ENCODE results near the gene CENPT.
"Not testable (repeated sequence)": the region's sequence is repeated elsewhere in the genome, so short reads cannot be mapped to it uniquely, and the experiment has no call there.

Gene CENPT

GRCh38 chr16:67846063-67846319 lies 1.5 kb downstream of the CENPT start:
- DNase-seq, result no peak

GRCh38 chr16:67845291-67846062 lies 2.0 kb downstream of the CENPT start:
- DNase-seq, result no peak

DNA sequence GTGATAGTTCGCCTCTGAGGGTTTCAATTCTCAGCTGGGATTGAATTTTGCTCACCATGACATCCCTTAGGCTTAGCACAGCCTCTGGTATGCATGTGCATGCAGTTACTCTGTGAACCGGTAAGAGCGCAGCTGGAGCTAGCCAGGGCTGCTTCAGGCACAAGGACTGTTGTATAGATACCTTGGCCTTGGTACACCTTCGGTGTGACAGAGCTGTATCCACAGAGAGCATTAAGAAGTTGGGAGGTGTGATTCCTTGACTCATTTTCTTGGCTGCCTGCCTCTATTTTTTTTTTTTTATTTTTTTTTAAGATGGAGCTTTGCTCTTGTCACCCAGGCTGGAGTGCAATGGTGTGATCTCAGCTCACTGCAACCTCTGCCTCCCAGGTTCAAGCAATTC lies 3.0 kb downstream of the CENPT start:
- DNase-seq, result no peak

- no peak for DNase-seq
Measured at GRCh38 chr16:67843343-67843765, 4.1 kb downstream of the CENPT start.

GRCh38 chr16:67842509-67843342 lies 4.8 kb downstream of the CENPT start:
- no peak for DNase-seq

DNA sequence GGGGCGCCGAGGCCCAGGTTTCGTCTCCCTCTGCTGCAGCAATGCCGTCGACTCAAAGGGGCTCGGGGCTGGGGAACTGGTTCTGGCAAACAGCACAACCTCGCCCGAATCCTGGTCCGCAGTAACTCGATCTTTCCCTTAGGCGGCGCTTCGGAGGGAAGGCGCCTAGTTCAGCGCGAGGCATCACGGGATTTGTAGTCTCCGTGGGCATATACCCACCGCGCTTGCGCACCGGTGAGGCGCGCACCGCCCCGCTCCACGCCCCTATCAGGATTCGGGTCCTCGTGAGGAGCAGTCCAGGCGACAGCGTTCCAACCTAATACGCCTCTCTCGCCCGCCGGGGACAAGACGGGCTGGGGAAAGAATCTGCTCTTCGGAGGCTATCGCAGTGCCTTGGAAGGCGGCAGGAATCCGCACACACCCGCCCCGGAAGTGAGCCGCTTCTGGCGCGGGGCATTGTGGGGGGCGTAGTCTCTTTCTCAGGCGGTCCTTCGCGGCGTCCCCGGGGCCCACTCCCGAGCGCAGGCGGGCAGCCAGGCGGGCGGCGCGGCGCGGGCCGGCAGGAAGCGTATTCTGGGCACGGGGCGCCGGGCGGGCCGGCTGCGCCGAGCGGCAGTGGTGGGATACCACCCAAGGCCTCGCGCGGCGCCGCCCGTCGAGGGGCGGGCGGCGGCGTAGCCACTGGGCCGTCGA lies 5.5 kb downstream of the CENPT start, which contains the start of gene THAP11:
Gene THAP11, plus strand, starts transcription at position 505 of the 693 bp plus-strand sequence. CDS start 235 bp downstream, outside the sequence.
- peak; percentile 59 for DNase-seq

DNA sequence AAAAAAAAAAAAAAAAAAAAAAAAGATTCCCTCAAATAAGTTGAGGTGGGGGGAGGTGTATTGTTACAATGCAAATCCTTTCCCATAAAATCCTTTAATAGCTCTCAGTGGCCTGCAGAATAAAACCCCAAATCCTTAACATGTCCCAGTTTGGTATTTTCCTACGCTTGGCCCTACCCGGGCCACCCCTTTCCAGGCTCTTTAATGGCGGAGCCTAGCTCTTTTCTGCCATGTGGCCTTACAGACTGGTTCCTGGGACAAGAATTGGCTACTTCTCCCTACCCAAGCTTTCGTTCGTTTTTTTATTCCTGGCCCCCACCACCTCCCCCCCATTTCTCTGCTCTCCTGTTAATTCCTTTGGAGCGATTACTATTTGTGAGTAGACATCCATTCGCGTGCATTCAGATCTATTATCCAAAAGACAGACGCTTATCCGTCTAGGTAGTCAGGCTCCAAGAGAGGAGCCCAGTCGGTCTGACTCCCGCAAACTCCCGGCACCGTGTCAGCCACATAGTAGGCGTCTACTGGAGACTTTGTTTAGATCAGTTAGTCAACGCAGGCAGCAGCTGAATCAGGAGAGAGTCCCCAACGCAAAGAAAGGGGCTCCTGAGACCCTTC lies 6.2 kb downstream of the CENPT start:
- no peak for DNase-seq

GRCh38 chr16:67837811-67838210 lies 9.7 kb downstream of the CENPT start:
- DNase-seq, result no peak

DNA sequence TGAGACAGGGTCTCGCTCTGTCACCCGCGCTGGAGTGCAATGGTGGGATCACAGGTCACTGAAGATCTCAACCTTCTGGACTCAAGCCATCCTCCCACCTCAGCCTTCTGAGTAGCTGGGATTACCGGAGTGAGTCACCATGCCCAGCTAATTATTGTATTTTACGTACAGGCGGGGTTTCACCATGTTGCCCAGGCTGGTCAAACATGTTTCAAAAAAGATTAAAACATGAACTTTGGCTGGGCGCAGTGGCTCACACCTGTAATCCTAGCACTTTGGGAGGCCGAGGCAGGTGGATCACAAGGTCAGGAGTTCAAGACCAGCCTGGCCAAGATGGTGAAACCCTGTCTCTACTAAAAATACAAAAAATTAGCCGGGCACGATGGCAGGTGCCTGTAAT lies 10.3 kb downstream of the CENPT start:
- DNase-seq, result not testable (repeated sequence)

GRCh38 chr16:67834242-67834614 lies 13.3 kb downstream of the CENPT start:
- no peak for DNase-seq

DNA sequence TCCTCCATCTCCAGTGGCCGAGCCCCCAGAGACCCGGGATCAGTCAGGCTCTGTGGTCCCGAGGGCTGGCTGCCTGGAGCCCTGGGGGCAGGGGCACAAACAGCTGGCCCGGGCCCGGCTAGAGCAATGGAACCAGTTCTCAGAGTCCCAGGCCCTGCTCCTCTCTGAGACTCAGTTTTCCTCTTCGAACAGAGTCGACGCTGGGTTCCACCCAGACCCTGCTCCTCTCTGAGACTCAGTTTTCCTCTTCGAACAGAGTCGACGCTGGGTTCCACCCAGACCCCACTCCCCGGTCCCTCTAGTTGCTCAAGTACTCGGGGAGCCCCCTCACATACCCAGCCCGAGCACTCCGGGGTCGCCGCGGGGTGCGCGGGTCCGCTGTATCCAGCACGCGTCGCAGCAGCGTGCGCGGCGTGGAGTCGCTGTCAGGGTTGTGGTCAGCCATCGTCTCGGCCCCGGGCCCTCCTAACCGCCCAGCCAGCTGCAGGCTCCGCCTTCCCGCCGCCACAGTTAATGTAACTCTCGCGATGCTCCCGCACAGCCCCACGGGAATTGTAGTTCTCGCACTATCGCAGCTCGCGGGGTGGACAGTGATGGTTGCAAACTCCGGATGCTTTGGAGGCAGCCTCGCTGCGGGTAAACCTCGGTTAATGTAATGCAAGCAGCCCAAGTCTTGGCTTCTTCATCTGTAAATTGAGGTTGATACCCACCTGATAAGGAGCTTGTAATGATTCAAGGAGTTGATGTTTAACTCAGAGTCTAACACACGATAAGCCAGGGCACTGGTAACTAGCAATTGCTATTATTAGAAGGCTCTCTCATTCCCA lies 13.9 kb downstream of the CENPT start:
- peak; percentile 27 for DNase-seq

DNA sequence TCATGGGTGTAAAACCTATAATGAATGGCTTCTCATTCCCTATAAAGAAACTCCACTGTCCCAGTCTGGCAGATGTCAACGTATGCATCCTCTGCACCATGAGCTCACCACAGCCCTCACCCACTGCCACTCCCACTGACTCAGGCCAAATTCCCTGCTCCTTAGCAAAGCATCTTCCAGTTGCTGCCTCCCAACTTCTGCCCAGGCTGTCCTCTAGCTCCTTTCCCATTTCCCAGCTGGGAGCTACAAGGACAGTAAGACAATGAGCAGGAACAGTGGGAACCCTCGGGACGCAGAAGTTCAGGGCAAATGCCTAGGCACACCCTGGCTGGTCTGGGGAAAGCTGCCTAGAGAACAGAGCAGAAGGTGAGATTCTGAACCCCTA lies 14.5 kb downstream of the CENPT start:
- no peak for DNase-seq

- no peak for DNase-seq
Measured at GRCh38 chr16:67828651-67829050, 18.8 kb downstream of the CENPT start.

- no peak for DNase-seq
Measured at GRCh38 chr16:67825906-67826305, 21.6 kb downstream of the CENPT start.

GRCh38 chr16:67825119-67825518 lies 22.4 kb downstream of the CENPT start:
- DNase-seq, result no peak

DNA sequence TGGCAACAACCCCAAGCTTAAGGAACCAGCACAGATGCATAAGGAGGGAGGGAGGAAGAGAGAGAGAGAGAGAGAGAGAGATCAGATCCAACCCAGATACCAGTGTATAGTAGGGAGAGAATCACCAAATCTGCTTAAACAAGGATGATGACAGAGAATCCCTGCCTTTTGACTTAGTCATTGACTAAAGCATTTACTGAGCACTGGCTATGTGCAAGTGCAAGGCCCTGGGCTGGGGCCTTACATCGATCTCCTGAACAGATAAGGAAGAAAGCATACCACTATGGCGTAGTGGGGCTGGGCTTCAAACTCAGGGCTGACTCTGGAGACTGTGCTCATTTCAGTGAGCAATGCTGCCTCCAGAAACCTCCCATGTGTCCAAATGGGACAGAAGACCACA lies 25.0 kb downstream of the CENPT start:
- DNase-seq, result no peak

GRCh38 chr16:67820608-67821259 lies 26.8 kb downstream of the CENPT start:
- DNase-seq, result no peak

DNA sequence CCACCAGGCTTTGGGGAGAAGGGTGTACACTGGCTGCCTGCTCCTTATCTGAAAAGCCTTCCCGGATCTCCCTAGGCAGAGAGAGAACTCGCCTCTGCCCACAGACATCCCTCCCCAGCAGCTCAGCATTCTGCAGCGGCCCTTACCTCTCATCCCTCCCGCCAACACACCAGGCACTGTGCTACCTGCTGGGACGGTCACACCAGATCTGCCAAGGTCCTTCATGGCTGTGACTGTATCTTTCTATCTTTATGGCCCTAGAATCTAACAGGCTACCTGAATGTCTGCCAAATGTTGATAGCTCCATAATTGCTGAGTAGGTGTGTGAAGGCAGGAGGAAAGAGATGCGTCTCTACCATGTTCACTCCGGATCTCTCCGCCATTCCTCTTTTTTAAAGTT lies 32.9 kb downstream of the CENPT start:
- no peak for DNase-seq

DNA sequence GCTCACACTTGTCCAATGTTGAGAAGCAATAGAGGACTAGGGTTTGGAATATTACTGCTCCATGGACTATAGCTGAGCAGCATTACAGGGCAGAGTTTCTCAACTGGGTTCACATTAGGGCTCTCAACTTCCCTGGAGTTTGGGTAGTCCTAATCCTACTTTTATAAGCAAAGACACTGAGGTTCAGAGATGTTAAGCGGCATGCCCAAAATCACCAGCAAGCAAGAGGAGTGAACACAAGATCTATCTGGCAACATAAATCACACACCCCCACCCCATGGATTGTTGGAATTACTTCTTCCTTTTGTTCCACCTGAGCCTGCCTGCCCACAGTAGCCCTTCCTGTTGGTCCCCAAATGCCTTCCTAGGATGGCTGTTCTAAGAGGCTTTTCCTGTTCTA lies 35.6 kb downstream of the CENPT start:
- DNase-seq, result no peak

DNA sequence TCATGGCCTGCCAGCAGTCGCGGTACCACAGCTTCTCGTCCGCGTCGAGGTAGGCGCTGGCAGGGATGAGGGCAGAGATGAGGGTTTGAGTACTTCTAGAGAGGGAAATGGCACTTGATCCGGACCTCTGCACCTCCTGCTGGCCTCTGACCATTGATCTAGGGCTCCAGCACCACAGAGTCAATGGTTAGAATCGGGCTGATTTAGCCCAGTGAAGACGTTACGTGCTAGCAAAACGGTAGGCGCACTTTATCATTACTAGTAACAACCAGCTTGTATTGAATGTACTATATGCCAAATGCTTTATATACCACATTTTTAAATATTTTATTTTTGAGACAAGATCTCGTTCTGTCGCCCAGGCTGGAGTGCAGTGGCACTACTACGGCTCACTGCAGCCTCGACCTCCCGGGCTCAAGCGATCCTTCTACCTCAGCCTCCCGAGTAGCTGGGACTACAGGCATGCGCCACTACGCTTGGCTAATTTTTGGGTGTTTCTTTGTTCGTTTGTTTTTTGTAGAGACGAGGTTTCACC lies 40.3 kb downstream of the CENPT start:
- no peak for DNase-seq

DNA sequence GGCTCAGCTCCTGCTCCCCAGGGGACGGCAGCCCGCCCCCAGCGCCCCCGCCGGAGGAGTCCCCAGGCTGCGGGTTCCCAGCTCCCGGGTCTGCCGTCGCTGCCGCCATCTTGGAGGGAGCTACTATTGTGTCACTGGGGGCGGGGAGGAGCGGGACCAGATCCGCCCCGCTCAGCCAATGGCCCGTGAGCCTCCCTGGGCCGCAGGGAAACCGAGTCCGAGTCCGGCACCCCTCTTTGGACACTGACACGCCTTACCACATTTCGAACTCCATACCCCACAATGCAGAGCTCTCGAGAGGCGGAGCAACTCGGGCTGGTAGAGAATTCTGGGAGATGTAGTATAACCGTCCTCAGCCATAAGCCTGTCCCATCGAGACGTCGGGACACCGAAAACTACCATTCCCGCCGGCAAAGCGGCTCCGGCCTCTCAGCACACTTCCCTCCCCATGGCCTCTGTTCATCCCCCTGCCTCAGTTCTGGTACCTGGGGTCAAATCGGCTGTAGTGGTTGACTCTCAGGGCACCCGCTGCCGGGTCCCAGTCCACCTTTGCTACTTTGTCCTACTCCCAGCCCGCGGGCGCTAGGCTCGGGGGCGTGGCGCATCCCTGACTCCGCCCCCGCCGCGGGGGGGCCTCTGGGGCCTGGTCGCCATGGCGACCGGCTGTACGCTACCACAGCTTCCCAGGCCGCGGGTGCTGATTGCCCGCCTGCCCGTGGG lies 40.9 kb downstream of the CENPT start, which contains the start of the genes RANBP10 and TSNAXIP1:
Gene RANBP10, minus strand, starts transcription at position 133 of the 720 bp plus-strand sequence. Its CDS starts 24 bp downstream, at position 109.
Gene TSNAXIP1, plus strand, starts transcription at position 462 of the 720 bp plus-strand sequence. CDS start 261 bp downstream, outside the sequence.
- DNase-seq, result peak; percentile 79

Measured in NCI-H187 treated with DMSO at 0.1 percent for 48 hours (cell line).